Kidney (tissue), 22 donors: ENCODE data around the gene SPEM2. TPM values are rescaled to one million over a fixed set of nuclear protein-coding genes. Genes with fewer than 3 reads are reported as not detected.

Source experiments
- DNase-seq, 5 donors: peaks; one replicate each; pipeline ENCODE4 v3.0.0-alpha.2; 2013 to 2020
- FAIRE-seq: peaks from 2 replicates; lab custom pipeline; 2012; peaks lifted over from hg19 to GRCh38; lab: Jason Lieb, UNC
- H3K27ac ChIP-seq, 2 donors: one replicate each; pipeline ENCODE4 v1.7.0; 2013; ENCODE audit warnings: low read depth in 2 of 2, low read length in 2 of 2, inconsistent platforms in 1 of 2
- H3K27me3 ChIP-seq: one replicate; pipeline ENCODE4 v1.7.1; 2013; ENCODE audit warnings: low read length, inconsistent platforms; ENCODE audit not compliant: control insufficient read depth, insufficient read depth
- H3K36me3 ChIP-seq, 3 donors: one replicate each; pipeline versions ENCODE4 v1.7.0 to v1.7.1; 2013; ENCODE audit warnings: low read length in 3 of 3, control low read depth in 1 of 3, inconsistent platforms in 1 of 3; ENCODE audit not compliant: insufficient read depth in 3 of 3, control insufficient read depth in 2 of 3
- H3K4me1 ChIP-seq, 3 donors: one replicate each; pipeline versions ENCODE4 v1.7.0 to v1.7.1; 2013; ENCODE audit warnings: low read length in 3 of 3, inconsistent platforms in 1 of 3, low read depth in 1 of 3; ENCODE audit not compliant: control insufficient read depth in 2 of 3, insufficient read depth in 2 of 3
- H3K4me3 ChIP-seq, 3 donors: one replicate each; pipeline versions ENCODE4 v1.7.0 to v1.8.1; 2013; ENCODE audit warnings: low read length in 3 of 3, control low read depth in 1 of 3, inconsistent platforms in 1 of 3
- H3K9ac ChIP-seq, 3 donors: one replicate each; pipeline versions ENCODE4 v1.7.0 to v1.7.1; 2013; ENCODE audit warnings: low read length in 3 of 3, control low read depth in 1 of 3, inconsistent platforms in 1 of 3
- H3K9me3 ChIP-seq, 3 donors: one replicate each; pipeline versions ENCODE4 v1.7.0 to v1.7.1; 2013; ENCODE audit warnings: low read length in 3 of 3, control low read depth in 1 of 3, inconsistent platforms in 1 of 3; ENCODE audit not compliant: control insufficient read depth in 2 of 3, insufficient read depth in 1 of 3
- CTCF ChIP-seq: IDR thresholded peaks from 3 replicates; pipeline ENCODE4 v1.5.1; 2012; ENCODE audit warnings: mild to moderate bottlenecking, moderate library complexity, borderline replicate concordance; ENCODE audit not compliant: insufficient read depth; ENCODE audit errors: extremely low read depth
- intact Hi-C: fragments of 100-400 bp; cut with DNase I; formaldehyde crosslinking; loops from one replicate; pipeline ENCODE4 v1.11.1; 2022
- long read RNA-seq, 10 donors: library from polyadenylated mRNA in 1 of 10; unstranded in 1 of 10; transcript quantifications; one replicate each; pipeline ENCODE4 v2.0.0 and lab custom pipeline, GENCODE V29; 2021 to 2026
- polyA plus RNA-seq: library from polyadenylated mRNA; stranded (reverse); fragments of 350-450 nt; fragmentation: Illumina TruSeq; extraction: RNeasy Lipid Tissue Mini Kit (QIAGEN cat#74804); gene quantifications from one replicate; pipeline ENCODE4 v1.2.3, GENCODE V29; 2014; ENCODE audit warnings: low read depth, low replicate concordance; ENCODE audit not compliant: insufficient read depth
- total RNA-seq: library from RNA; stranded (reverse); fragmentation: NEBNext Ultra II Directional; extraction: Animal tissue kit (Norgen Biotek cat#: 25700); gene quantifications from one replicate; pipeline ENCODE4 v1.2.1, GENCODE V29; 2021
- donor health status: control.
- donor health status: control.
- donor health status: control.
- donor health status: control.
- donor health status: control.
- donor health status: DM: yes; HTN: yes; CAD: no.
- donor health status: Normal renal cell carcinoma (clear cell type).

The SPEM2 gene
- total RNA-seq: not detected
- not detected for polyA plus RNA-seq
- long read RNA-seq, donor 1: 0 reads
- long read RNA-seq, donor 2: 0 reads
- long read RNA-seq, donor 3: 0 reads
- long read RNA-seq, donor 4: 0 reads
- long read RNA-seq, donor 5: 0 reads
- long read RNA-seq, donor 6: 0 reads
- long read RNA-seq, donor 7: 0 reads
- long read RNA-seq, donor 8: 0 reads
- long read RNA-seq, donor 9: 0 reads
- long read RNA-seq, donor 10: 0 reads

GRCh38 chr17:7425316-7425715, at the start of gene SPEM2:
Gene SPEM2, plus strand, starts transcription at chr17:7425616. Its CDS starts 73 bp downstream, at chr17:7425689.
- intact Hi-C loops: no loop called here
- no peak within 1 kb of the TSS for H3K27ac ChIP-seq
- TF ChIP-seq CTCF: no peak
- no peak within 1 kb of the TSS for H3K9ac ChIP-seq
- FAIRE-seq: no peak
- H3K27me3 ChIP-seq: no peaks in the 10 kb centered on the region
- DNase-seq: no peak
- no peak within 1 kb of the TSS for H3K4me3 ChIP-seq
- H3K36me3 ChIP-seq: no peaks in the 10 kb centered on the region
- H3K9me3 ChIP-seq: no peaks in the 10 kb centered on the region
- no peaks in the 10 kb centered on the region for H3K4me1 ChIP-seq

- Histone ChIP-seq H3K27me3 (peaks cover 5% of the 10 kb centered on the region), H3K9ac (no peak overlapping the region), H3K27ac (no peak overlapping the region), H3K9me3 (no peaks in the 10 kb centered on the region), H3K4me1 (peaks cover 0 to 17% (median 10%) of the 10 kb centered on the region in 3 donors), H3K4me3 (no peak overlapping the region), H3K36me3 (no peaks in the 10 kb centered on the region)
- FAIRE-seq (no peak), DNase-seq (no peak)
- TF ChIP-seq CTCF: no peak
- intact Hi-C loops: no loop called here
These were observed 46.3 kb upstream of the SPEM2 start for GRCh38 chr17:7379134-7379533.

- no peaks in the 10 kb centered on the region for H3K9me3 ChIP-seq
- H3K27me3 ChIP-seq: peaks cover 5% of the 10 kb centered on the region
- no peak for TF ChIP-seq CTCF
- peak overlapping the region in 2 of 3 donors; percentile 71 to 75 for H3K4me3 ChIP-seq
- H3K27ac ChIP-seq: peak overlapping the region in 1 of 2 donors; percentile 49
- H3K4me1 ChIP-seq: peaks cover 0 to 17% (median 10%) of the 10 kb centered on the region in 3 donors
- no peak for FAIRE-seq
- intact Hi-C loops: no loop called here
- DNase-seq: peak in 1 of 5 donors; percentile 49
- peak overlapping the region in 2 of 3 donors; percentile 2 to 48 for H3K9ac ChIP-seq
- no peaks in the 10 kb centered on the region for H3K36me3 ChIP-seq
These were observed 45.1 kb upstream of the SPEM2 start for GRCh38 chr17:7380321-7380720.
